A549 (cell line): Measurements from ENCODE around the gene MEAK7. TPM values are rescaled to one million over a fixed set of nuclear protein-coding genes. Genes with fewer than 3 reads are reported as not detected.

Experiments
- ATAC-seq, 2 experiments: fragments of 200-7000 bp in 1 of 2; fragments of >200 bp in 1 of 2; cut with Nextera tagmentation in 1 of 2; cut with Tn5 transposase in 1 of 2; 3 replicates each; pipeline versions ENCODE4 v1.8.0 to v1.9.1; 2018 to 2020; ENCODE audit warnings: mild to moderate bottlenecking in 1 of 2, moderate library complexity in 1 of 2
- CTCF ChIA-PET: fragments of 300-600 bp; sonication (Branson Sonifier 250); formaldehyde crosslinking; extraction: SDS; loops from one replicate; lab custom pipeline; 2021; ENCODE audit warnings: antibody characterized with exemption, inconsistent platforms; lab: Yijun Ruan, JAX
- POLR2A ChIA-PET: fragments of 350-600 bp; formaldehyde crosslinking; extraction: SDS; loops from one replicate; lab custom pipeline; 2021; ENCODE audit warnings: antibody characterized with exemption, inconsistent platforms; lab: Yijun Ruan, JAX
- DNase-seq, 2 experiments: peaks; one replicate each; pipeline versions ENCODE4 v3.0.0 to v3.0.0-alpha.2; 2011 to 2016; ENCODE audit warnings: low read depth in 1 of 2, low spot score in 1 of 2
- FAIRE-seq: peaks from 2 replicates; lab custom pipeline; 2011; peaks lifted over from hg19 to GRCh38; lab: Jason Lieb, UNC
- H3K27ac ChIP-seq, 2 experiments: fragments of >200 bp; sonication (Bioruptor Twin); formaldehyde crosslinking; 3 replicates each; pipeline ENCODE4 v1.5.1; 2016 to 2017
- H3K4me1 ChIP-seq: fragments of >200 bp; sonication (Bioruptor Twin); formaldehyde crosslinking; 3 replicates; pipeline ENCODE4 v1.6.1; 2016
- H3K4me2 ChIP-seq: fragments of >200 bp; sonication (Bioruptor Twin); formaldehyde crosslinking; 3 replicates; pipeline ENCODE4 v1.6.1; 2016
- H3K4me3 ChIP-seq: fragments of >200 bp; sonication (Bioruptor Twin); formaldehyde crosslinking; 3 replicates; pipeline ENCODE4 v1.5.1; 2016
- H3K9me3 ChIP-seq: fragments of >200 bp; sonication (Bioruptor Twin); formaldehyde crosslinking; 3 replicates; pipeline ENCODE4 v1.6.1; 2016
- CEBPB ChIP-seq, 2 experiments: fragments of >200 bp in 1 of 2; sonication (Bioruptor Twin) in 1 of 2; formaldehyde crosslinking in 1 of 2; IDR thresholded peaks; 2 replicates each; pipeline ENCODE4 v1.6.1; 2012 to 2016
- CHD2 ChIP-seq: fragments of 150-350 bp; IDR thresholded peaks from 2 replicates; pipeline ENCODE4 v1.6.1; 2014; ENCODE audit warnings: low read length; ENCODE audit not compliant: partially characterized antibody
- CHD4 ChIP-seq: fragments of 200-600 bp; sonication (generic); IDR thresholded peaks from 2 replicates; pipeline ENCODE4 v1.6.1; 2016; ENCODE audit warnings: antibody characterized with exemption, mild to moderate bottlenecking, borderline replicate concordance
- E2F6 ChIP-seq: IDR thresholded peaks from 2 replicates; pipeline ENCODE4 v1.6.1; 2012; ENCODE audit warnings: low read depth, borderline replicate concordance
- EP300 ChIP-seq, 2 experiments: fragments of >200 bp; sonication (Bioruptor Twin); formaldehyde crosslinking; IDR thresholded peaks; 2 replicates in 1 of 2; 3 replicates in 1 of 2; pipeline ENCODE4 v1.6.1; 2016 to 2017
- ESRRA ChIP-seq: fragments of 150-350 bp; IDR thresholded peaks from 2 replicates; pipeline ENCODE4 v1.6.1; 2014; ENCODE audit warnings: mild to moderate bottlenecking, low read length, borderline replicate concordance
- FOXS1 ChIP-seq: fragments of 250-450 bp; sonication (Bioruptor Pico); IDR thresholded peaks from 2 replicates; pipeline ENCODE4 v1.5.0; 2020; ENCODE audit warnings: mild to moderate bottlenecking, moderate library complexity
- HEYL ChIP-seq: fragments of 250-450 bp; sonication (Bioruptor Pico); IDR thresholded peaks from 2 replicates; pipeline ENCODE4 v1.8.0; 2021; ENCODE audit warnings: mild to moderate bottlenecking, moderate library complexity
- HOXA7 ChIP-seq: fragments of 250-450 bp; sonication (Bioruptor Pico); IDR thresholded peaks from 2 replicates; pipeline ENCODE4 v1.5.0; 2020; ENCODE audit warnings: mild to moderate bottlenecking, moderate library complexity
- JUN ChIP-seq, 2 experiments: fragments of >200 bp; sonication (Bioruptor Twin); formaldehyde crosslinking; IDR thresholded peaks; 2 replicates in 1 of 2; 3 replicates in 1 of 2; pipeline ENCODE4 v1.6.1; 2016 to 2017
- JUNB ChIP-seq: fragments of >200 bp; sonication (Bioruptor Twin); formaldehyde crosslinking; IDR thresholded peaks from 2 replicates; pipeline ENCODE4 v1.6.1; 2016
- KDM5A ChIP-seq: fragments of 200-600 bp; sonication (generic); IDR thresholded peaks from 2 replicates; pipeline ENCODE4 v1.6.1; 2016; ENCODE audit warnings: antibody characterized with exemption, mild to moderate bottlenecking
- MAX ChIP-seq: IDR thresholded peaks from 2 replicates; pipeline ENCODE4 v1.6.1; 2012
- MYC ChIP-seq: IDR thresholded peaks from 2 replicates; pipeline ENCODE4 v1.6.1; 2012; ENCODE audit warnings: mild to moderate bottlenecking, inconsistent platforms, low read length, improper control_type of control experiment, borderline replicate concordance
- NR3C1 ChIP-seq: fragments of >200 bp; sonication (Bioruptor Twin); formaldehyde crosslinking; IDR thresholded peaks from 3 replicates; pipeline ENCODE4 v1.6.1; 2017
- RAD21 ChIP-seq, 2 experiments: fragments of >200 bp in 1 of 2; sonication (Bioruptor Twin) in 1 of 2; formaldehyde crosslinking in 1 of 2; IDR thresholded peaks in 1 of 2; conservative IDR thresholded peaks in 1 of 2; 2 replicates in 1 of 2; 3 replicates in 1 of 2; pipeline ENCODE4 v1.6.1; 2012 to 2018; ENCODE audit warnings: inconsistent platforms in 1 of 2
- RARB ChIP-seq: fragments of 250-450 bp; sonication (Bioruptor Pico); IDR thresholded peaks from 2 replicates; pipeline ENCODE4 v1.8.0; 2021; ENCODE audit warnings: mild to moderate bottlenecking, moderate library complexity
- RCOR1 ChIP-seq: fragments of 150-350 bp; IDR thresholded peaks from 2 replicates; pipeline ENCODE4 v1.6.1; 2014; ENCODE audit warnings: antibody characterized with exemption, low read length, low read depth
- REST ChIP-seq: fragments of 200-600 bp; sonication (generic); IDR thresholded peaks from 2 replicates; pipeline ENCODE4 v1.6.1; 2016; ENCODE audit warnings: antibody characterized with exemption, mild to moderate bottlenecking, moderate library complexity
- SMC3 ChIP-seq: fragments of >200 bp; sonication (Bioruptor Twin); formaldehyde crosslinking; IDR thresholded peaks from 3 replicates; pipeline ENCODE4 v1.6.1; 2018; ENCODE audit warnings: inconsistent platforms
- TFCP2L1 ChIP-seq: fragments of 250-450 bp; sonication (Bioruptor Pico); IDR thresholded peaks from 2 replicates; pipeline ENCODE4 v1.5.0; 2021; ENCODE audit warnings: mild to moderate bottlenecking
- ZNF302 ChIP-seq: fragments of 250-450 bp; sonication (Bioruptor Pico); IDR thresholded peaks from 2 replicates; pipeline ENCODE4 v1.9.0; 2021; ENCODE audit warnings: inconsistent platforms, mild to moderate bottlenecking, moderate library complexity
- WGBS: methylation state at CpG from one replicate; pipeline ENCODE4 v1.1.6; 2017; ENCODE audit errors: missing lambda C conversion rate; 5-methylcytosine and 5-hydroxymethylcytosine counted together
- polyA plus RNA-seq, 4 experiments: library from polyadenylated mRNA; depleted of rRNA in 3 of 4; stranded (reverse); fragments of >200 nt; fragmentation: RNase III in 1 of 4; extraction: RNeasy Plus Mini Kit Qiagen cat#74134 plus additional on column Dnase treatment in 1 of 4; gene quantifications; 2 replicates in 3 of 4; 3 replicates in 1 of 4; pipeline ENCODE4 v1.2.3, GENCODE V29; 2011 to 2017
- TF ChIP-seq, protein P1 (sequence below): fragments of >200 bp; sonication (Bioruptor Twin); formaldehyde crosslinking; IDR thresholded peaks from 3 replicates; pipeline ENCODE4 v1.5.1; 2016
- TF ChIP-seq, protein P2 (sequence below): fragments of 250-450 bp; sonication (Bioruptor Pico); IDR thresholded peaks from 2 replicates; pipeline ENCODE4 v1.5.0; 2021; ENCODE audit warnings: mild to moderate bottlenecking, moderate library complexity, borderline replicate concordance
- TF ChIP-seq, protein P3 (sequence below): fragments of 150-350 bp; IDR thresholded peaks from 2 replicates; pipeline ENCODE4 v1.6.1; 2014; ENCODE audit warnings: low read depth, mild to moderate bottlenecking, low read length

The MEAK7 gene
- polyA plus RNA-seq, 2 of the 4 experiments (the other 2 are of a cell fraction) = 26.2 to 30.5 TPM

GRCh38 chr16:84520725-84521496 lies 16.5 kb upstream of the MEAK7 start (continued):
- TF ChIP-seq, protein P1, sequence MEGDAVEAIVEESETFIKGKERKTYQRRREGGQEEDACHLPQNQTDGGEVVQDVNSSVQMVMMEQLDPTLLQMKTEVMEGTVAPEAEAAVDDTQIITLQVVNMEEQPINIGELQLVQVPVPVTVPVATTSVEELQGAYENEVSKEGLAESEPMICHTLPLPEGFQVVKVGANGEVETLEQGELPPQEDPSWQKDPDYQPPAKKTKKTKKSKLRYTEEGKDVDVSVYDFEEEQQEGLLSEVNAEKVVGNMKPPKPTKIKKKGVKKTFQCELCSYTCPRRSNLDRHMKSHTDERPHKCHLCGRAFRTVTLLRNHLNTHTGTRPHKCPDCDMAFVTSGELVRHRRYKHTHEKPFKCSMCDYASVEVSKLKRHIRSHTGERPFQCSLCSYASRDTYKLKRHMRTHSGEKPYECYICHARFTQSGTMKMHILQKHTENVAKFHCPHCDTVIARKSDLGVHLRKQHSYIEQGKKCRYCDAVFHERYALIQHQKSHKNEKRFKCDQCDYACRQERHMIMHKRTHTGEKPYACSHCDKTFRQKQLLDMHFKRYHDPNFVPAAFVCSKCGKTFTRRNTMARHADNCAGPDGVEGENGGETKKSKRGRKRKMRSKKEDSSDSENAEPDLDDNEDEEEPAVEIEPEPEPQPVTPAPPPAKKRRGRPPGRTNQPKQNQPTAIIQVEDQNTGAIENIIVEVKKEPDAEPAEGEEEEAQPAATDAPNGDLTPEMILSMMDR = no peak
- no peak for TF ChIP-seq KDM5A
- TF ChIP-seq TFCP2L1 (CRISPR knock-in tag) = no peak
- TF ChIP-seq, all 56 proteins: peak for 0

DNA sequence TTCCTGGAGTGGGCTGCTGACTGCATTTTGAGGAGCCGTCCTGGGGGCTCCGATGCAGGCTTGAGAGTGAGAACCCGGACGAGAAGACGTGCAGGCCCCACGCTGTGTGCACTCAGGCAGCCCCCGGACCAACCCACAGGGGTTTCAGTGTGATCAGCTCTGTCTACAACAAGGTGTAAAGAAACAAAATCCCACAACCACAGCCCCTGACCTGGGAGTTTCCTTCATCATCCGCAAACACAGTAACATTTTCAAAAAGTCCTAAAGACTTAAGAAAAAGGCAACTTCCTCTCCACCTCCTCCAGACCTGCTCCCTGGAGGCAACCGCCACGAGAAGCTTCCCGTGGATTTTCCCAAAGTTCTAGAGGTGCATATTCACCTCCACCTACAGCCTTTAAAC lies 15.4 kb upstream of the MEAK7 start:
- POLR2A ChIA-PET = no interaction called here
- no peaks in the 10 kb centered on the region for H3K4me1 ChIP-seq
- ATAC-seq = no peak
- CTCF ChIA-PET = interaction anchor here (1.0 to 20.3 kb wide), 7 partner anchors 8 to 206 kb away, joined by 3 to 284 read pairs (median 12); partner anchors contain the start of genes COTL1 and MEAK7
- WGBS = 85% methylated on average over 11 of the region's 11 CpGs
- no peak for DNase-seq
- no peaks in the 10 kb centered on the region for H3K9me3 ChIP-seq
- H3K27ac ChIP-seq = no peak overlapping the region
- TF ChIP-seq NR3C1 (no peak), SMC3 (no peak), CHD2 (no peak), REST (no peak), CHD4 (no peak), HOXA7 (CRISPR knock-in tag) (no peak), RARB (no peak), MYC (no peak), ZNF302 (CRISPR knock-in tag) (no peak), FOXS1 (CRISPR knock-in tag) (no peak), RCOR1 (no peak), MAX (no peak)
- no peak for FAIRE-seq
- H3K4me3 ChIP-seq = no peak overlapping the region
- no peak overlapping the region for H3K4me2 ChIP-seq

DNA sequence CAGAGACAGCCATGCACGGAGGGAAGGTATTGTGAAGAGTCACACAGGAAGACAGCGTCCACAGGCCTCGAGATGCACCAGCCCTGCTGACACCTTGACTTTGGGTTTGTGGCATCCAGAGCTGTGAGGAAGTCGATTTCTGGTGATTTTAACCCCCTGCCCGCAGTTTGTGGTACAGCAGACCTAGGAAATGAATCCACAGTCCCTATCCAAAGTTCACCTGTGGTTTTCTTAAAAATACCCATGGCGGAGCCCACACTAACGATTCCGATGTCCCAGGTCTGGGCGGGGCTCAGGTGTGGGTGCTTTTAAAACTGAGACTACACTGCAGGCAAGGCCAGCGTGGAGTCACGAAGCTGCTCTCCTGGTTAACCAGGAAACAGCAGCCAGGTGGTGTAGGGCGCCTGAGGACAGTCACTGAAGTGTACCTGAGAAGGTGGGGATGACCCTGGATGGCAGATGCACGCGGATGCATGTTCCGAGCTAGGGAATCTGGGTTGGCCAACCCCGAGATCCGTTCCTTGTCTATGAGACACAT lies 14.4 kb upstream of the MEAK7 start:
- Histone ChIP-seq H3K4me2 (no peak overlapping the region), H3K4me3 (no peak overlapping the region), H3K9me3 (no peaks in the 10 kb centered on the region), H3K4me1 (no peaks in the 10 kb centered on the region), H3K27ac (peak overlapping the region in 1 of 2 experiments; percentile 34; a peak in 1 of 6 replicates)
- FAIRE-seq (no peak), ATAC-seq (no peak), DNase-seq (no peak)
- ChIA-PET CTCF (interaction anchor here (0.7 to 20.3 kb wide), 7 partner anchors 7 to 332 kb away, joined by 3 to 284 read pairs (median 12); partner anchors contain the start of genes COTL1 and MEAK7), POLR2A (interaction anchor here (0.7 kb wide), 1 partner anchor 335 kb away, joined by 4 read pairs; no protein-coding TSS in a partner anchor)
- WGBS = 80% methylated on average over 17 of the region's 17 CpGs
- no peak for TF ChIP-seq CEBPB (IDR thresholded peaks at IDR 0.05)
- TF ChIP-seq RAD21 (conservative IDR thresholded peaks at IDR 0.05 in 1 of 2, IDR thresholded peaks at IDR 0.05 in 1 of 2) = no peak
- no peak for TF ChIP-seq EP300 (IDR thresholded peaks at IDR 0.05)
- no peak for TF ChIP-seq ESRRA
- TF ChIP-seq, protein P2, sequence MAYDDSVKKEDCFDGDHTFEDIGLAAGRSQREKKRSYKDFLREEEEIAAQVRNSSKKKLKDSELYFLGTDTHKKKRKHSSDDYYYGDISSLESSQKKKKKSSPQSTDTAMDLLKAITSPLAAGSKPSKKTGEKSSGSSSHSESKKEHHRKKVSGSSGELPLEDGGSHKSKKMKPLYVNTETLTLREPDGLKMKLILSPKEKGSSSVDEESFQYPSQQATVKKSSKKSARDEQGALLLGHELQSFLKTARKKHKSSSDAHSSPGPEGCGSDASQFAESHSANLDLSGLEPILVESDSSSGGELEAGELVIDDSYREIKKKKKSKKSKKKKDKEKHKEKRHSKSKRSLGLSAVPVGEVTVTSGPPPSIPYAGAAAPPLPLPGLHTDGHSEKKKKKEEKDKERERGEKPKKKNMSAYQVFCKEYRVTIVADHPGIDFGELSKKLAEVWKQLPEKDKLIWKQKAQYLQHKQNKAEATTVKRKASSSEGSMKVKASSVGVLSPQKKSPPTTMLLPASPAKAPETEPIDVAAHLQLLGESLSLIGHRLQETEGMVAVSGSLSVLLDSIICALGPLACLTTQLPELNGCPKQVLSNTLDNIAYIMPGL (CRISPR knock-in tag) = no peak
- TF ChIP-seq SMC3 = no peak
- no peak for TF ChIP-seq E2F6
- TF ChIP-seq HEYL (CRISPR knock-in tag) = no peak
- TF ChIP-seq HOXA7 (CRISPR knock-in tag) = no peak
- TF ChIP-seq, protein P3, sequence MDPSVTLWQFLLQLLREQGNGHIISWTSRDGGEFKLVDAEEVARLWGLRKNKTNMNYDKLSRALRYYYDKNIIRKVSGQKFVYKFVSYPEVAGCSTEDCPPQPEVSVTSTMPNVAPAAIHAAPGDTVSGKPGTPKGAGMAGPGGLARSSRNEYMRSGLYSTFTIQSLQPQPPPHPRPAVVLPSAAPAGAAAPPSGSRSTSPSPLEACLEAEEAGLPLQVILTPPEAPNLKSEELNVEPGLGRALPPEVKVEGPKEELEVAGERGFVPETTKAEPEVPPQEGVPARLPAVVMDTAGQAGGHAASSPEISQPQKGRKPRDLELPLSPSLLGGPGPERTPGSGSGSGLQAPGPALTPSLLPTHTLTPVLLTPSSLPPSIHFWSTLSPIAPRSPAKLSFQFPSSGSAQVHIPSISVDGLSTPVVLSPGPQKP = no peak
- no peak for TF ChIP-seq JUN (IDR thresholded peaks at IDR 0.05)
- no peak for TF ChIP-seq JUNB
